Thyroid gland (tissue), 4 donors: ENCODE data around the gene C10orf88.

Experiments
- CTCF ChIP-seq, 6 experiments: fragments of 200-600 bp in 3 of 6; fragments of 450-650 bp in 3 of 6; sonication (generic) in 3 of 6; IDR thresholded peaks; one replicate each; pipeline ENCODE4 v1.5.1; 2016 to 2019; ENCODE audit warnings: antibody characterized with exemption in 6 of 6, mild to moderate bottlenecking in 2 of 6, inconsistent platforms in 1 of 6, moderate library complexity in 1 of 6
- POLR2A ChIP-seq, 2 donors: fragments of 450-650 bp; IDR thresholded peaks; one replicate each; pipeline ENCODE4 v1.6.1; 2017; ENCODE audit warnings: antibody characterized with exemption in 2 of 2, mild to moderate bottlenecking in 2 of 2, moderate library complexity in 1 of 2

DNA sequence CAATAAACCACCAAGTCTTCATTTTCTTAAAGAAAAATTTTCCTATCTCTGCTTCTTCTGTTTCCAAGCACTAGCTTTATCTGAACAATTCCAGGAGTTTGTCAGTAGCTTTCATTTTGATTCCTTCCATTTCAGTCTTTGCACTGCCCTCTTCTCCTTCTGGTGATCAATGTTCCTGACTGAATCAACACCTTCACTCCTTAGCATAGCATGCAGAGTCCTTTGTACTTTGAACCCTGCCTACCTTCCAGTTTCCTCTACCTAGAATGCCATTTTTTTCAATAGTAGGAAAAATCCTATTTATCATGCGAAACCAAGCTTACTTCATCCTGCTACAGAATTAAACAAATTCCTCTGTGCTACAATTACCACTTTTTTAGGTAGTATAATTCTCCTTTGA, 1.9 kb upstream of the C10orf88 start:
- TF ChIP-seq CTCF (IDR thresholded peaks at IDR 0.05) (no peak), POLR2A (IDR thresholded peaks at IDR 0.05) (no peak)
